ENCODE measurements around the gene ITIH3. TPM values are rescaled to one million over a fixed set of nuclear protein-coding genes. Genes with fewer than 3 reads are reported as not detected.

Gene ITIH3
- total and polyA plus RNA-seq, 2 experiments from 2014 or later: 0.06 to 0.88 TPM

DNA sequence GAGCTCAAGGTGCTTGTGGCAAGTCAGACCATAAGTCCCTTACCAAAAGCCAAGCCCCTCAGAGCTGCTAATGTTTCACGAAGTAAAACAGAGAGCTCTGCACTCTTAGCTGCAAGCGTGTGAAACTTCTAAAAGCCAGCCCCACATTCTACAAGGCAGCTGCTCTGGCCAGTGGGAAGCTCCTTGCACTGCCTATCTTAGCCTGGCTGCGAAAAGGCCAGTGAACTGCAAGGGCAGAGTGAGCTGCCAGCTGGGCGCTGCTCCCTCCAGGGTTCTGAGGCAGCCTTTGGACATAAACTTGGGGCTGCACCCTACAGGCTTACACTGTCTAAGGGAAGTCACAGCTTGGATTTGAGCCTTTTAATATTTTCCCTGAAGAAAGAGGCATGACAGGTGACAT lies 42.4 kb downstream of the ITIH3 start:
- DNase-seq (ENCODE audit: low read depth in 1 of 2, low spot score in 1 of 2): no peak
- H3K4me1 ChIP-seq (ENCODE audit: low read depth): no peaks in the 10 kb centered on the region
- H3K27ac ChIP-seq: no peak overlapping the region
- H3K27me3 ChIP-seq: no peaks in the 10 kb centered on the region
- no peak overlapping the region for H3K4me3 ChIP-seq
- H3K9me3 ChIP-seq (ENCODE audit: low read depth): no peaks in the 10 kb centered on the region
- no peak for TF ChIP-seq CTCF (IDR thresholded peaks at IDR 0.05; ENCODE audit: low read depth, low read length)
- H3K36me3 ChIP-seq: no peaks in the 10 kb centered on the region

- no peak for DNase-seq (ENCODE audit: low read depth in 1 of 2, low spot score in 1 of 2)
- TF ChIP-seq CTCF (IDR thresholded peaks at IDR 0.05; ENCODE audit: low read depth, low read length): no peak
- H3K36me3 ChIP-seq: no peaks in the 10 kb centered on the region
- no peaks in the 10 kb centered on the region for H3K4me1 ChIP-seq (ENCODE audit: low read depth)
- no peak overlapping the region for H3K27ac ChIP-seq
- no peaks in the 10 kb centered on the region for H3K9me3 ChIP-seq (ENCODE audit: low read depth)
- H3K27me3 ChIP-seq: no peaks in the 10 kb centered on the region
- no peak overlapping the region for H3K4me3 ChIP-seq
Measured at GRCh38 chr3:52838561-52839267, 44.1 kb downstream of the ITIH3 start.

DNA sequence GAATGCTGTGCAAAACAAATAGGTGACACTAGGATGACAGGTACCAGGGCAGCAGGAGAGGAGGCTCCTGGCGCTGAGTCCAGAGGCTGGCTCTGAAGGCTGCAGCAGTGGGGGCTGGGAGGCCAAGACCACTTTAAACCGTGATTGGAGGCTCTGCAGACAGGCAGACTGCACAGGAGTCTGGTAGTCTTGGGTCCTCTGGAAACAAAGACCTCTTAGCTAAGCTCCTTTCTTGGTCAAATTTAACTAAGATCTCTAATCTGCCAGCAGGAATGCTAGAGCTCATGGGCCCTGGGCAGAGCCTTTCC lies 44.6 kb downstream of the ITIH3 start:
- DNase-seq (ENCODE audit: low read depth in 1 of 2, low spot score in 1 of 2): no peak
- no peak overlapping the region for H3K4me3 ChIP-seq
- no peaks in the 10 kb centered on the region for H3K9me3 ChIP-seq (ENCODE audit: low read depth)
- no peak for TF ChIP-seq CTCF (IDR thresholded peaks at IDR 0.05; ENCODE audit: low read depth, low read length)
- H3K27me3 ChIP-seq: no peaks in the 10 kb centered on the region
- no peak overlapping the region for H3K27ac ChIP-seq
- H3K4me1 ChIP-seq (ENCODE audit: low read depth): no peaks in the 10 kb centered on the region
- H3K36me3 ChIP-seq: no peaks in the 10 kb centered on the region

GRCh38 chr3:52839892-52840545 lies 45.4 kb downstream of the ITIH3 start:
- DNase-seq (ENCODE audit: low read depth in 1 of 2, low spot score in 1 of 2): no peak
- TF ChIP-seq CTCF (IDR thresholded peaks at IDR 0.05; ENCODE audit: low read depth, low read length): no peak
- Histone ChIP-seq H3K27ac (no peak overlapping the region), H3K4me1 (ENCODE audit: low read depth) (no peaks in the 10 kb centered on the region), H3K4me3 (no peak overlapping the region), H3K36me3 (no peaks in the 10 kb centered on the region), H3K27me3 (no peaks in the 10 kb centered on the region), H3K9me3 (ENCODE audit: low read depth) (no peaks in the 10 kb centered on the region)

GRCh38 chr3:52841211-52841980 lies 46.8 kb downstream of the ITIH3 start:
- no peaks in the 10 kb centered on the region for H3K27me3 ChIP-seq
- no peak for DNase-seq (ENCODE audit: low read depth in 1 of 2, low spot score in 1 of 2)
- TF ChIP-seq CTCF (IDR thresholded peaks at IDR 0.05; ENCODE audit: low read depth, low read length): no peak
- H3K36me3 ChIP-seq: no peaks in the 10 kb centered on the region
- H3K4me3 ChIP-seq: no peak overlapping the region
- no peaks in the 10 kb centered on the region for H3K4me1 ChIP-seq (ENCODE audit: low read depth)
- H3K27ac ChIP-seq: no peak overlapping the region
- H3K9me3 ChIP-seq (ENCODE audit: low read depth): no peaks in the 10 kb centered on the region
